Hematopoietic multipotent progenitor cell treated with erythropoietin and hydrocortisone succinate and interleukin-3 and kit ligand, for 6 days (in vitro differentiated cells): ENCODE measurements around the gene VPS54.
"Not testable (repeated sequence)": the region's sequence is repeated elsewhere in the genome, so short reads cannot be mapped to it uniquely, and the experiment has no call there.

Source experiments
- DNase-seq: peaks from one replicate; pipeline ENCODE4 v3.0.0-alpha.2; 2015

VPS54 gene

DNA sequence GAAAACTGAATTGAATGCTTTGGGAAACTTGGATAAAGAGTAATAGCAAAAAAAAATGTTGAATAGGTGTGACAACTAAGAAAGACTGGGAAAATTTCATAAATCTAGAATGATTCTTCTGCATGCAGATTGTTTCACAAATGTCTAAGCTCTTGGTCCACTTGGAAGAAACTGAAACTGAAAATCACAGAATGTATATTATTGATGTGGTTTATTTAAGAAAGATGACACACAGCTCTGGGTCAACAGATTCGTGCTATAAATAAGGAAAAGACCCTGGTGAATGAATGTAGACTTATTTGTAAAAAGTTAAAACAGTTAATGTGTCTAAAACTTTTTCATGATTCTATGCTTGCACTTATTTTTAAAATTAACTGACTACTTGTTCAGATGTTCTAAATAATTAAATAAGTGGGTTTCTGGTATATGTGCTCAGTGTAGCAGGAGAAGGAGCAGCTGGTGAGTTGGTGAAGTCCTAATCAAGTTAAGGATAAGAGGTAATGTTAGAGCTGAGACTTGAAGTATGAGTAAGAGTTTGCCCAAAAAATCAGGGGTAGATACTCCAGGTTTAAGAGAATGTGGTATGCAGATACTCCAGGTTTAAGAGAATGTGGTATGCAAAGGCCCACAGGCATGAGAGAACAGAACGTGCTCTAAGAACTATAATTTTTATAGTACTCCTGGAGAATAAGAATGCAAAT, 153.1 kb downstream of the VPS54 start:
- DNase-seq: no peak

DNA sequence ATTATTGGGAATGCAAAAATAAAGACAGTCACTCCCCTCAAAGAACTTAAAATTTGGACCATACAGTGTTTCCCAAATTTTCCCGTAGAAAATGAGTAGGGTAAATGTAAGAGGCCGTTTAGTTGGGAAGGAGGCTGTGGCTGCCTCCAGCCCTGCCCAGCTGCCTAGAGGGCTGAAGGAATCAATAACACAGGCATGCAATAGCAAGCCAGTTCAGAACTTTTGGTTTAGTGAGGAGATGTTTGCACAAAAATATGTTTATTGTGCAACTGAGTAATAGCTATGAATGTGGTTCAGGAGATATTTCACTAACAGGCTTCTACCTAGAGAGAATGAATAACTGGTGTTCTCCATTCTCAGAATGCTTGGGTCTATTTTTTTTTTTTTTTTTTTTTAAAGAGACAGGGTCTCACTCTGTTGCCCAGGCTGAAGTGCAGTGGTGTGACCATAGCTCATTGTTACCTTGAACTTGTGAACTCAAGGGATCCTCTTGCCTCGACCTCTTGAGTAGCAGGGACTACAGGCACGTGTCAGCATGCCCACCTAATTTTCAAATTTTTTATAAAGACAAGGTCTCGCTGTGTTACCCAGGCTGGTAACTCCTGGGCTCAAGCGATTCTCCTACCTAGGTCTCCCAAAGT, 153.9 kb downstream of the VPS54 start:
- no peak for DNase-seq

DNA sequence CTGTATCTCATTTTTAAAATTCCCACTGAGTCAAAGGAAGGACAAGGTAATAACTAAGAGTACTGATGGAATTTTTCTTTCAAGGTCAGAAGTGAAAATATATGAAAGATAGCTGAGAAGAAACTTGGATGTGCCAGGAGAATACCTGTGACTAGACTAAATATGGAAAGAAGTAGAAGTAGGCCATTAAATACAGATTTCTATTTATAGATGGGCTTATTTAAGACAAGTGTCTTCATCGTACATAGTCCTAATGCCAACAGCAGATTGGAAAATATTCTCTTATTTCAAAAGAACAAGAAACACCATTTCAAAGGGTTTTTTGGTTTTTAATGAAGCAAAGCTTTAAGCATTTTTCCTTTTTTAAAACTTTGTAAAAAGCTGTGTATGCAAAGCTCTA, 155.5 kb downstream of the VPS54 start:
- no peak for DNase-seq

DNA sequence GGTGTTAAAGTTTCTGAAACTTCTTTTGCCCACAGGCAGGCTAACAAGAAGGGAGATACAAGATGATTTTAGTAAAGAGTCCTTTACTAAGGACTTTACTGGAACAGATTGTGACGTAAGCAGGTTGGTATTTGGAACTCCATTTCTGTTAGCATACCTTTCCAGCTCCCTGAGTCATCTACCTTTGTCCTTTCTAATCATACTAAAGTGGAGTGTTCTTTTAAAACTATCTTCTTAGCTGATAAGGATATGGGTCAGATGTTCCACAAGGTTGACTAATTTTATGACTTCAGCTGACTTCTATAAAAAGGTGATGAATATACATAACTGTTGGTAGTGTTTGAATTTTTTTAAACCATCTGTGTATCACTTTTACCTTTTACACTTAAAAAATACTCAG, 156.4 kb downstream of the VPS54 start:
- DNase-seq: no peak

DNA sequence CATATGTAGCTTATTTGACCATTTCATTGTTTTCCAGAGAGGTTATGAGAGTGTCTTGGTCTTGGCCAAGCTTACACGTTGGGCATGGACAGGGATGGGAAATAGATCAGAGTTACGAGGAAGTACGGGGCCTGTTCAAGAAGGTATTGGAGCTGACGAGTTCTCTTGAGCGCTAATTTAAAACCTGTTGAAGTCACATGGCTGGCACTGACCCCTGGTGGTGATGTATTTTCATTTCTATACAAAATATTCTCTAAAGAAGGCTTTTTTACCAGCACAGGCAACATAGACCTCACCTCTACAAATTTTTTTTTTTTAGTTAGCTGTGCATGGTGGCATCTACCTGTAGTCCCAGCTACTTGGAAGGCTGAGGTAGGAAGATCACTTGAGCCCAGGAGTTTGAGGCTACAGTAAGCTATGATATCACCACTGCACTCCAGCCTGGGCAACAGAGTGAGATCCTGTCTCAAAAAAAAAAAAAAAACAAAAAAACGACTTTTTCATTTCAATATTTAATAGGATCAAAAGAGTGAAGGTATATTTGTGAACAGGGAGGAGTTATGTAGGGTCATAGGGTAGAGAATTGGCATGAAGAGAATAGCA, 157.9 kb downstream of the VPS54 start:
- DNase-seq: peak; percentile 89

DNA sequence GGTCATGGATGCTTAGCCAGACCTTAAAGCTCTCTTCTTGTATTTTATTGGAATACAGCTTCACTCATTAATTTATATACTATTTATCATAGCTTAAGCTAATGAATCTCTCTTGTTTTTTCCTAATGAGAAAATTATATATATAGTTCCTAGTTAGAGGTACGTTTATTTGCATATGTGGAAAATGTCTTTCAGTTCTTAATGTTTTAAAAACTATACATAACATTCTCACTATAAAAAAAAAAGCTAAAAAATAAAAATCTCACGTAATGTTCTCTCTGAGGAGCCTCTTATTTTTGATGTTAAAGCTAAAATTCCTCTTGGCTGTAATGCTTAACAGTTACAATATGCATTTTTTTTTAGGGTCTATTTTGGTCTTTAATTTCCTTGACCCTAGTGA, 160.9 kb downstream of the VPS54 start:
- DNase-seq: no peak

DNA sequence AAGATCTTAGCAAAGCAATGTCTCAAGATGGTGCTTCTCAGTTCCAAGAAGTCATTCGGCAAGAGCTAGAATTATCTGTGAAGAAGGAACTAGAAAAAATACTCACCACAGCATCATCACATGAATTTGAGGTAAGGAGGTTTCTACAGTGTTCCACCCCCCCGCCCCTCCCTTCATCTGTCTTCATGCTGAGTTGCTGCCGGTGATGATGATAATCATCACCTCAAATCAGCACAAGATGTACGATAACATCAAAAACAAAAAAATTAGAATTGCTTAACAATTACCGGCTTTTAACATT, 163.0 kb downstream of the VPS54 start:
- DNase-seq: peak; percentile 84

DNA sequence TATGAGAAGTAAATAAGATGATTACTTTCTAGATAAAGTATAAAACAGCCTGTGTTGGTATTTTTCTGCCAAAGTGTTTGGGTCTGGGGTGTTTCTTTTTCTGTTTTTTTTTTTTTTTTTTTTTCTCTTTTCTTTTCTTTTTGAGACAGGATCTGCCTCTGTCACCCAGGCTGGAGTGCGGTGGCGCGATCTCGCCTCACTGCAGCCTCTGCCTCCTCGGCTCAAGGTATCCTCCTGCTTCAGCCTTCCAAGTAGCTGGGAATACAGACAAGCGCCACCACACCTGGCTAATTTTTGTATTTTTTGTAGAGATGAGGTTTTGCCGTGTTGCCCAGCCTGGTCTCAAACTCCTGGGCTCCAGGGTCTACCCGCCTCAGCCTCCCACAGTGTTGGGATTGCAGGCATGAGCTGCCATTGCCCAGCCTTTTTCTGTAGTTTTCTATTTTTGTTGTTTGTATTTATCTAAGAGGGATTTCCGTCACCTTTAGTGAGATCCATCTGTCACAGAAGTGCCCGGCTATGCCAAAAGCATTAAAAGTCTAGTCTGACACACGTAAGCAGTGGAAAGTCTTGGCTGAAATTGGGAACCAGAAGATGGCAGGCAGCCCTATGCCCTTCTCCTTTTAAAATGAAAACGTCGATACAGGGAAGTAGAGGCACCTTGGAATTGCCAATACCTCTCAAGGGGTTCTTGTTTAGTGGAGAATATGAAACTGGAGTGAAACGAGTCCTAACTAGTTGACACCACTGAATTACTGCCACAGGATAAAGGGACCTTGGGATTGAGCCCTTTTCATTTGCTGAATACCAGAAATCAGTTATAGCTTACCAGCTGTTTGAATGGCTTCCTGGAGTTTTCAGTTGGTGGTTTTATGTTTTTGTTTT, 163.6 kb downstream of the VPS54 start:
- no peak for DNase-seq

DNA sequence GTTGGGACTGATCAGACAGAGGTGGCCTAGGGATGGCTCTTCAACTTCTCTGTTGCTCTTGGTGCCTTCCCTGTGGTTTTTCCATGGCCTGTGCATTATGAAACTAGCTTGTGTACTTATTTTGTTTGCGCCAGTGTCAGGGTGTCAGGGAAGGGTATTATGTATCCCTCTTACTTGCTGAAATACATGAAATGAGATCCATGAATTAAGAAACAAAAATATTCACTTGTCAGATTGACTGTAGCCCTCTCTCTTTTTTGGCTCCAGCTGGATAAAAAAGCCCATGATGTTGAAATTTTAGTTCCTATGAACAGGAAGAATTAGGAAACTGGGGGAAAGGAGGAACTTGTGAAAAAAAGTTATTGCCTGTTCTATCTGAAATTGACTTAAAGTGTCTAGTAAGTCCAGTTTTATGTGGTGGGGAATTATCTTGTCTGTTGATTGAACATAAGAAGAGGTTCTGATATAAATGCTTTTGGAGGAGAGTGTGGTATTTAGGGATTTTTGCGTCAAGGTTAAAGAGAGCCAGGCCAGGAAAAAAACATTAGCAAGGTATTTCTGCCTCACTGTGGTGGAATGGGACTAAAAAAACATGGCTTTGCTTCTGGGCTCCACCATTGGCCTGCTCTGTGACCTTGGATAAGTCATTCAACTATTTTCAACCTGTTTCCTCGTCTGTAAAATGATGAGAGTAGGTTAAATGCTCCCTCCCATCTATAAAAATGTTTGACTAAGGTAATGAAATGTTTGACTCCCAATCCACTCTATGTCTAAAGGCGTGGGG, 165.5 kb downstream of the VPS54 start:
- DNase-seq: no peak

DNA sequence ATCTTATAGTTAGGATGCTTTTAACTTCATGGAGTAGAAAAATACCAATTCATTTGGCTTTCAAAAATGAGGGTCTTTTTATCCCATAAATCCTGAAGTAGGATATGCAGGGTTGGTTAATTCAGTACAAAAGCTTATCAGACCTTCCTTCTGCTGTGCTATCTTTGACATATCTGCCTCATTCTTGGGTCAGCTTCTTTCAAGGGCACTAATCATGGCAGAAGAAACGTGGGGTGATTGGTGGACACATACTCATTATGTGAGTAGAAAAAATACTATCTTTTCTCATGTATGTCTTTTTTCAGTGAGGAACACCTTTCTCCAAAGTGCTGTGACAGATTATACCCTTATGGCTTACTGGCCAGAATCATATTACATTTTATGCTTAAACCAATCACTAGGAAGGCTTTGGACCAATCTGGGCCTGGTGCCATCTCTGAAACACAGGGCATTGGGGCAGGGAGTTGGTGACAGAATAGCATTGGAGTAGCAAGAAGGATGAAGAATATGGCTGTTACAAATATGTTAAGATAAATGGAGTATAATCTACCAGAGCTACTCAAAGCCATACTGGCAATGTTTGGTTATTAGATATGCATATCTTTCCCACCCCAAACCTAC, 167.4 kb downstream of the VPS54 start:
- DNase-seq: peak; percentile 55

DNA sequence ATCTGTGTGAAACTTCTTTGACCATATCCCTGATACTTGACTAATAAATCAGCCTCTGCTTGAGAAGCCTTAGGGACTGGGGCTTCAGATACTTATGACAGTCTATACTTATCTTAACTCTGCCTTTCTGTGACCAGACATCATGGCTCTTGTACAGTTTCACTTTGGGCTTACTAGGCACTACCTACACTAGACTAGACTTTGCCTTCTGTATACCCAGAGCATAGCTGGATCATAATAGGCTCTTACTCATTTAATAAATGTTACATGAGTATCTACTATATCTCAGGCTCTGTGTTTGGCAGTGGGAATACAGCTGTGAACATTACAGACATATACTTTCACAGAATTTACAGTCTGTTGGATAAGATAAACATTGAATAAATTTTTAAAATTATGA, 168.6 kb downstream of the VPS54 start:
- DNase-seq: peak; percentile 68

DNA sequence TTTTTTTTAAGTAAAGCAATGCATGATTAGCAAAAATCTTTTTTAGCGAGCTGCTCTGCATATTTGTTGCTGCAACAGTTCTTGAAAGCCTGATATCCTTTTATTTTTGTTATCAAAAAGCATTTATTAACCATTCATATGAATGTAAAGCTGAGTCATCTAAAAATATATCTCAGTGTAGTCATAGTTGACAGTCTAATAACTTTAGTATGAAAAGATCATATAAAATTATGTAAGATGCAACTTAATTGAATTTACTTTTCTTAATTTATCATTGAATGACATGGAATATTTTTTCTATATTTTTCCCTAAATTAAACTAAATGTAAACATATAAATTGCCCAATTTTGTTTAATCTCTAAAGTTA, 169.0 kb downstream of the VPS54 start:
- no peak for DNase-seq

DNA sequence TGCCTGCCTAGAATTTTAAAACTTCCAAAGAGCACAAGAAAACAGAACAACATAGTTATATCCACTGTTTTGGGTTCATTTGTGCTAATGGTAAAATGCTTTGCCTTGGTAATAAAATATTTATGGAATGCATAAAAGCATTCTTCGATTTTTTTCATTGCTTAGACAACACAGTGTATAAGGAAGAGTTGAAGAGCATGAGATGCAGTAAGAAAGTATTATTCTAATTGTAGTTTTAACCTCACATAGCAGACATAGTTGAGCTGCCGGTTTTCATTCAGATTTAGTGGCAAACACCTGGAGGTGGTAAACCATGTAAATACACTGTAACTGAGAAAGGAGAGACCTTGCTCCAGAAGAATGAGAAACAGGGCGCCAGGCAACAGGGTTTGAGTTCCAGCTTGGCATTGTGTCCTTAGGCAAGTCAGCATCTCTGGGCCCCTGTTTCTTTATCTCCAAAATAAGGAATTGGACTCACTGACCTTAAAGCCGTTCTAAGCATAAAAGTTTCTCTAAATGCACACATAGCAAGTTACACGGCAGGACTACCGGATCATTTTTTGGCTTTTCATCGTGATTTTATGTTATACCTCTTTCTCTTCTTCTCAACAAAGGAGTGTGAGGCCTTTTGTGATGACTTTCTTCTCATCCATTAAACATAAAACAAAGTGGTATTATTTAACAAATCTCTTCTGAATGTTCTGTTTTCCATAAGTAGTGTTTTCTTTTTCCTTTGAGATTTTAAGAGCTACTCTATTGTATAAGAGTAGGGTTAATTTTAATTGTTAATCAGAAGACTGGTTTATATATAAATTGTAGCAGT, 169.6 kb downstream of the VPS54 start:
- no peak for DNase-seq

DNA sequence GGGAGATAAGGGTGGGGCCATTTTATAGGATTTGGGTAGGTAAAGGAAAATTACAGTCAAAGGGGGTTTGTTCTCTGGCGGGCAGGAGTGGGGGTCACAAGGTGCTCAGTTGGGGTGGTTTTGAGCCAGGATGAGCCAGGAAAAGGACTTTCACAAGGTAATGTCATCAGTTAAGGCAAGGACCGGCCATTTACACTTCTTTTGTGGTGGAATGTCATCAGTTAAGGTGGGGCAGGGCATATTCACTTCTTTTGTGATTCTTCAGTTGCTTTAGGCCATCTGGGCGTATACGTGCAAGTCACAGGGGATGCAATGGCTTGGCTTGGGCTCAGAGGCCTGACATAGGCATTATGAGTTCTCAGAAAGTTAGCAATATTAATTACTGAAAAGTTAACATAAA, 171.7 kb downstream of the VPS54 start:
- DNase-seq: not testable (repeated sequence)

DNA sequence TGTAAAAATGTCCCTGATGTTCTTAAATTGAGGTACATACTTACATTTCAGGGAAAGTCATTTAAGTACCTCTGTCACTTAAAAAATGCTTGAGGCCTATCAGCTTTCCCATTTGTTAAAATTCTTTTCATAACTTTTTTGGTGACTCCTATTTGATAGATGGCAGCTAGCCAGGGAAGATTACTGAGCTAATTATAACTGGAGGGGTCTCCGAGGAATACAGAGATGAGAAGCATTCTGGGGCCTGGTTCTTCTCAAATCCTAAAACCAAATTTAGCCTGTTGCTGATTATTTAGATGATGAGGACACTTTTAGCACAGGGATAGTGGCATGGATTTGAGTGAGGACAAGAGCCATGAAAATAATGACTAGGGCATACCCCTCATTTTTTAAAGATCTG, 172.7 kb downstream of the VPS54 start:
- DNase-seq: no peak

DNA sequence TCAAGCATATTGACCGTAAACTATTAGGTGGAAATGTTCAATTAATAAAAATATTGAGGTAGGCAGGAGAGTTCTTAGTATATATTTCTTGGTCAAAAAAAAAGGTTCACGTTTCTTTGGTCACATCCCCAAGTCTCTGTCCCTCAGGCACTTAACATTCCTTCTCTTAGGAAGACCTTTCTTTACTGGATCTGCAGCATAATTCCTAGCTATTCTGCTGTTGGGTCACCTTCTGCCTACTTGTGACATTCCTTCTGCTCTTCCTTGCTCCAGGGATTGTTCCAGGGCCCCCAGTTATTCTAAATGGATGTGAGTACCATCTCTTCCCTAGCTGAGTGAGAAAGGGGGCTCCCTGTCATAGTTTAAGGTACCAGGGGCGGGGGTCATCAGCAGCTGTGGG, 173.4 kb downstream of the VPS54 start:
- no peak for DNase-seq

DNA sequence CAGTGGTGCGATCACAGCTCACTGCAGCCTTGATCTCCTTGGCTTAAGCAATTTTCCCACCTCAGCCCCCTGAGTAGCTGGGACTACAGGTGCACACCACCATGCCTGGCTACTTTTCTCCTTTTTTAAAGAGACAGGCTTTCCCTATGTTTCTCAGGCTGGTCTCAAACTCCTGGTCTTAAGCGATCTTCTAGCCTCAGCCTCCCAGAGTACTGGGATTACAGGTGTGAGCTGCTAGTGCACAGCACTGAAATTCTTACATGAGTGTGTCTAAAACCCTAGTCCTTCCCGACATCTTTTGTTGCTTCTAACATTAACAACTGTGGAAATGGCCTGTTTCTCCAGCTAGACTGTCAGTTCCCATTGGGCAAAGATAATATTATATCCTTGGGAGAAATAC, 174.6 kb downstream of the VPS54 start:
- no peak for DNase-seq

DNA sequence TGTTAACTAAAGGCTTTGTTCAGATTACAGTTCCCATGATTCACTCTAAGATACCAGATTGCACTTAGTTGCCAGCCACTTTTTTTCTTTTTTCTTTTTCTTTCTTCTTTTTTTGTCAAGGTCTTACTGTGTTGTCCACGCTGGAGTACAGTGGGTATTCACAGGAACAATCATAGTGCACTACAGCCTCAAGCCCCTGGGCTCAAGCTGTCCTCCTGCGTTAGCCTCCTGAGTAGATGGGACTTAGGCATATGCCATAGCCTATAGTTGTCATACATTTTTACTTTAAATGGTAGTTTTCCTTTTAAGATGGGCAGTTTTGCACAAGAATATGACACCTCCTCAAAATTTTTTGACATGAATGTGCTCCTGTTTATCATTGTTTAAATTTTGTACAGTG, 175.4 kb downstream of the VPS54 start:
- no peak for DNase-seq

DNA sequence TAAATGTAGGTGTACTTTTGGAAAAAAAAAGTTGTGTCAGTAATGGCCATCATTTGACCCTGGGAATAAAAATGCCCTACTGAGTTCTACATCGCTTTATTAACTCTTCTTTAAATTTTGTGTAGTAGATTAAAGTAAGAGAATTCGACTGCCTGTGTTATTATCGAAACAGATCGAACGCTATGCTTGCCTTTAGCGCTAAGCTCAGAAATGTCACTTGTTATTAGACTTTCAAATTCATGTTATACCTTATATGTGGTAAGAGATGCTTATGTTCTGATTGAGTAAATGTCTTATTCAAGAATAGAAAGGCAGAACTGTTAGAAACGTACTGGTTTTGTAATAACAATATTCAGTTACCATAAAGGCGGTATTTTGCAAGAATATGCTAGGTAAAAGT, 176.1 kb downstream of the VPS54 start:
- no peak for DNase-seq

DNA sequence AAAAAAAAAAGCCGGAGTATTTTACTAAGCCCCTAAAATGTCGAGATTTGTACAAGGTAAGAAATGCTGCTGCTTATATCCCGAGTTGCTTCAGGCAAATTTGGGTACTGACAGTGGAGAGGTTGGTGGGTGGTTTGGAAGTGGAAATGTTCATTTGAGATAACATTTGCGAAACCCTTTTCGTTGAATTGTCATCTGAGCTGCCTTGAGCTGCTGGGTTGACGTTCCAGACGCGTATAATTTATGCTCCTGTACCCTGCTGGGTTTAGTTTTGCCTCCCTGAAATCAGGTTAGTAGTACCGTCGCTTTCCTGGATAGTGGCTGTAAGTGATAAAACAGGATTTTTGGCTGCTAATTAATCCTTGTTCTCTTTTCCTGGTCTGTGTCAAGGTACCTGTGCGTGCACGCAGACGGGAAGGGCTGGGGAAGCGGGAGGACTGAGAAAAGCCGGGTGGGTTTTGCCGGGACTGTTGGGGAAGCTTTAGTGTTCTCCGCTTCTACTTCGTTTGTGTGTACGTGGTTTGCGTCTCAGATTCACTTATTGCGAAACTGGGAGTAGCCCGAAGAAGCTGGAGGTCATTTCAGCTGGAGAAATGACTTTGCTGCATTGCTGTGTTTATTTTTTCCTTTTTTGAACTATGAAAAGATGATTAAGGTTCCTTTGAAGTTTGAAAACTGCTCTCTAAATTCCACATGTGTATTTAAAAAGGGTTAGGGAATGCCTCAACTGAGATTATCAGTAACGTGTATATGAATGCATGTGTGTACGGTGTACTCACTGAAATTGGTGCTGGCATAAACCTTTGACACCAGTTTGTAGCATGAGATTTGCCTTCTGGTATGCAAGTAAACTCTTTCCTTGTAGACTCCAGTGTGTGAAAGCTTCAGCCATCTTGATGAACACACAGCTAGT, 176.8 kb downstream of the VPS54 start:
- peak; percentile 74 for DNase-seq
